HL-60/S4 (cell line): ENCODE measurements around the gene CLEC4F.

Source experiments
- in situ Hi-C: fragments of 300-500 bp; cut with MboI; formaldehyde crosslinking; loops from 2 replicates; pipeline ENCODE4 v1.14.3; 2022; ENCODE audit warnings: low sequenced_read_pairs

Gene CLEC4F

GRCh38 chr2:70827388-70827787, 7.0 kb upstream of the CLEC4F start:
- in situ Hi-C loops, result no loop called here

GRCh38 chr2:70826696-70827350, 6.4 kb upstream of the CLEC4F start:
- in situ Hi-C loops, result no loop called here

- in situ Hi-C loops, result no loop called here
Observed at GRCh38 chr2:70823249-70823648, 2.9 kb upstream of the CLEC4F start.

GRCh38 chr2:70822843-70823242, 2.4 kb upstream of the CLEC4F start:
- in situ Hi-C loops, result no loop called here

- in situ Hi-C loops, result no loop called here
Observed at GRCh38 chr2:70817284-70817954, 3.0 kb downstream of the CLEC4F start.

GRCh38 chr2:70816726-70817125, 3.7 kb downstream of the CLEC4F start:
- in situ Hi-C loops, result no loop called here

GRCh38 chr2:70808983-70809958, 11.1 kb downstream of the CLEC4F start:
- in situ Hi-C loops, result no loop called here

- in situ Hi-C loops, result no loop called here
Observed at GRCh38 chr2:70807828-70808118, 12.6 kb downstream of the CLEC4F start.

- in situ Hi-C loops, result no loop called here
Observed at GRCh38 chr2:70807102-70807827, 13.1 kb downstream of the CLEC4F start.

GRCh38 chr2:70806620-70807019, 13.8 kb downstream of the CLEC4F start:
- in situ Hi-C loops, result no loop called here

- in situ Hi-C loops, result no loop called here
Observed at GRCh38 chr2:70806013-70806412, 14.4 kb downstream of the CLEC4F start.

GRCh38 chr2:70801607-70802263, 18.7 kb downstream of the CLEC4F start:
- in situ Hi-C loops, result no loop called here

GRCh38 chr2:70799706-70800105, 20.7 kb downstream of the CLEC4F start:
- in situ Hi-C loops, result loop anchor here (10.0 kb wide), 1 partner anchor 145 kb away; no protein-coding TSS in a partner anchor

GRCh38 chr2:70797996-70798395, 22.4 kb downstream of the CLEC4F start:
- in situ Hi-C loops, result loop anchor here (10.0 kb wide), 1 partner anchor 147 kb away; no protein-coding TSS in a partner anchor

- in situ Hi-C loops, result loop anchor here (10.0 kb wide), 1 partner anchor 147 kb away; no protein-coding TSS in a partner anchor
Observed at GRCh38 chr2:70797506-70797905, 22.9 kb downstream of the CLEC4F start.

- in situ Hi-C loops, result loop anchor here (10.0 kb wide), 1 partner anchor 149 kb away; no protein-coding TSS in a partner anchor
Observed at GRCh38 chr2:70796262-70796661, 24.1 kb downstream of the CLEC4F start.

- in situ Hi-C loops, result loop anchor here (10.0 kb wide), 1 partner anchor 149 kb away; no protein-coding TSS in a partner anchor
Observed at GRCh38 chr2:70795164-70795995, 25.0 kb downstream of the CLEC4F start.

- in situ Hi-C loops, result loop anchor here (10.0 kb wide), 1 partner anchor 151 kb away; no protein-coding TSS in a partner anchor
Observed at GRCh38 chr2:70793450-70793849, 26.9 kb downstream of the CLEC4F start.
